HG03342 (cell line): ENCODE data around the gene M6PR.
A peak's percentile ranks its signal among the peaks of the same experiment; 100 is the strongest.
"Not testable (repeated sequence)": the region's sequence is repeated elsewhere in the genome, so short reads cannot be mapped to it uniquely, and the experiment has no call there.

Source experiments
- ATAC-seq: cut with Tn5 transposase; IDR thresholded peaks from one replicate; pipeline ENCODE4 v1.9.1; 2021; ENCODE audit warnings: mild to moderate bottlenecking, moderate library complexity; ENCODE audit not compliant: unreplicated experiment

M6PR gene

DNA sequence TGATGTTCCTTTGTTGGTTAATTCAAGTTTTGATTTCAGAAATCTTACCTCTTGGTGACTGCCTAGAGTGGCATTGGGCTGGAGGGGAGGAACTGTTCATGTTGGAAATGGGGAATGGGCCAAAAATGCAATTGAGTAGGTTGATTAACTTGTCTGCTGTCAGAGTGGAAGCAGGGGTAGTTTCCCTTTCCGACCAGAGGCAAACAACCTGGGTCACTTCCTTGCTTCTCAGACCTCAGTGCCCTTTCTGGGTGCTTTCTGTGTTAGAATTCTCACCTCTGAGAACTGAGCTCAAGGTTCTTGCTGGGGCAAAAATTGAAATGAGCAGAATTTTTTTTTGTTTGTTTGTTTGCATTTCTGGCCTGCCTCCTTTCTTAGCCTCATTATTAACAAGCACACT, 2.3 kb upstream of the M6PR start:
- no peak for ATAC-seq

- no peak for ATAC-seq
Measured at GRCh38 chr12:8950702-8951478, 1.4 kb upstream of the M6PR start.

DNA sequence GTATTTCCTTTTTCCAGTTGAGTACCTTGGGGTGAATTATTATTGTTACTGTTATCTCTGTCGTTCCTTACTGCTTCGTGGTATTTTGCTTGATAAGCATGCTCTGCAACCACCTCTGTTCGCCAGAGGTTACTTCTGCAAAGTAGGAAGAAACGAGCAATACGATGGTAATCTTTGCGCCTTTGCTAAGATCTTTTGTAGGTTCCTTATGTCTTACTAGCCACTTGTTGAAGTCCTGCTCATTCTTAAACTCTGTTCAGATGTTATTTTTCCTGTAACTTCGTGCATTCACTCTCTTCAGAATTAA, 729 bp upstream of the M6PR start:
- peak; percentile 14 for ATAC-seq

DNA sequence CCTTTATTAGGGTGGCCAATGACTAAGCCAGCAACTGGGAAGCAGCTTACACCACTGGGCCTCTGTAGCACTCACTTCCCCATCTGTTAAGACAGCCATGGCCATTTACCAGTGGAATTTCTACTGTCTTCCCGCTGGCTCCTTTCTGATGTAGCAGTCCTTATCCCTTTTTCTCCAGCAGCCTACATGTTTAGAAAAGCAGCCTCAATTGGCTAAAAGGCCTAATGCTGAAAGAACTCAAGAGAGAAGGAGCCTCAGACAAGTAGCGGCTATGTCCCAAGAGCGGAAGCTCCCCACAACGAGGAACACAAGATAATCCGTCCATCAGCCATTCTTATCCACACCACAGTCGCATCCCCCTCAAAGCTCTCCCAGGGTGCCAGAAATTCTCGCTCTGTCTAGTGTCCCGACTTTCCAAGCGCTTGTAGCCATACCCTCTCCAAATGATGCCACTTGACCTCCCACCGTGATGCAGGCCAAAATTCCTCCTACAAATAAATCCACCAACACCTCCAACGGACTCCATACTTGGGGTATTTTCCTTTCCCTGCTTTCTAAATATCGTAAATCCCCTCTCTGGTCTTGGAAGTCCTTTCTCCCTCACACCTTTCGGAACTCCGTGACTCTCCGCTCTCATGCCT, 624 bp downstream of the M6PR start:
- ATAC-seq = no peak

DNA sequence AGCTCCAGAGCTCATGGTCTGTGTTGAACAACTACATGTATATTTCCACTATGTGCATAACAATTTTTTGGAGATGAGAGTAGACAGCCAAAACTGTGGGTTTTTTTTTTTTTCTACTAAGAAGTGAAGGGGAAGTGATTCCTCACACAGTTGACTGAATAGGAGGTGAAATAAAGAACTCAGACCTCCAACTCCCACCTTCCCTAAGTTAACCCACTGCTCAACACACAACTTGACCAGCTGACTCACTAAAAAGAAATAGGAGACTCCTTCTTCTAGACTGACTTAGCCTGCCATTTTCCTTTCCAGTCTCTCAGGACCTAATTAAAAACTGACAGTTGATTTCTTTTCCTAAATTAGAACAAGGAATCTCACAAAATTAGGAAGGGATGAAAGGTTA, 1.7 kb downstream of the M6PR start:
- ATAC-seq = no peak

DNA sequence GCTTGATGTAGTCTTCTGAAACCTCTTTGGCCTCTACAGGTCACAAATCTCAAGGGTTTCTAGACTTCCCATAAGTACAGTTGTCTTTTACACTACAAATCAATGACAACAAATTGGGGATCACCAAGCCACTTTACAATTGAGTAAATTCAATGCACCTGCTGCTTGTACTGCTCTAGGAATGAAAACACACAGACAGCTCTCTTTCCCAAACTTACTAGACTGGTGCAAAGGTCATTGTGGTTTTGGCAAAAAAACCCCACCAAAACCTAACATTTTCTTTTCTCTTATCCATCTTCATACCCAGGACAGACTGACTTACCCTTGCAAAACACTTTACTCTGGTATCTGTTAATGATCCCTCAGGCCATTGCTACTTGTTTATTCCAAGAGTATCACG, 2.7 kb downstream of the M6PR start:
- no peak for ATAC-seq

DNA sequence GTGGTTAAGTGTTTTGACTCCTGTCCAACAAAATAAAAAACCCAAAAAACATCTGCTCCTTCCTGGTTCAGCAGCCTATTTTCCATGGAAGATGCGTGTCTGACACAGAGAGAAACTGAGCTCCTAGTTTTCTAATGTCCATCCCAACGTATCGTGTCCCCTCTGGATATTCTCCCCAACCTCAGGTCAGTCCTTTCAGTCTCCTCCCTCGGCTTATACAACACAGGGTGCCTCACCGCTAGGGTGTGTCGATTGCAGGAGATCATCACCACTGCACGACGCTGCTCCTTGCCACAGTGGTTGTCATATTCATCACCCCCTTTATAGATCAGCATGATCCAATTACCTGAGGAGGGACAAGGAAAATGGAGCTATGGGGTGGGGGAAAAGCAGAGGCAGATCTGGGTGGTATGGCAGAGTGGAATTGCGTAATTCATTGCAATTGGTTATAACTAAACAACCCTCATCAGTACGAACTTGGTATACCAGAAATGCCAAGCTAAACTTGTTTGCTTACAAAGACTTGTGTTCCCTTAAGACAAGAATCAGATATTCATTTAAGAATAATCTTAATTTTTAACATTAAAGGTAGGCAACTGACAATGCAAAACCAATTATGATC, 5.8 kb downstream of the M6PR start:
- no peak for ATAC-seq

DNA sequence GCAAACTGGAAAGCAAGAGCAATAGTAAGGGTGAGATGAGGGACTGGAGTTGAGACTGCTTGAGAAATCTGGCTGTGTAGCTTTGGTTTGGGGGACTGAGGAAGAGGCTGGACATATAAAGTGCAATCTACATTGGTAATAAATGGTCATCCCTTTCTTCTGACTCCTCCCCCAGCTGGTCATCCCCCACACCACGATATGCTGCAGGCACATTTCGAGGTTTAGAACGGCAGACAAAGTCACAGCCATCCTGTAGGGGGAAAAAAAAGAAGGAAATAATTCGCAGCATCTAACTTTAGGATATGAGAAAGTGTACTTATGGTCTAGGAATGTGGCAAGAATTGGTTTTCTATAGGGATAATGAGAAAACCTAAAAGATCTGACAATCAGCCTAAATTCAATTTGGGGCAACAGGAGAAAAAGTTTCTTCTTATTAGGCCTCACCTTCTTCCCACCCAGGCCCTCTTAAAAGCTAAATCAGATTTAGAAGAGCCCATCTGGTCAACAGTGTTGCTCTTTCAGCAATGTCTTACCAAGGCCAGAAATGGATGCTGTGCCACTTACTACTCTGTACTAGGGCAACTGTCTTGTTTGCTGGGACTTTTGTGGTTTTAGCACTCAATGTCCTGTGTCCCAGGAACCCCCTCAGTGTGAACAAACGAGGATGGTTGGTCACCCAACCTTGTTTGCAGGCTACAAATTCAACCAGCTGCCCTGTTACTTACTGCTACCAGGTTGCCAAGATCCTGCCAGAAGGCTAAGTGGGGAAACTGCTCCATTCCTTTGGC, 7.6 kb downstream of the M6PR start:
- no peak for ATAC-seq

GRCh38 chr12:8937842-8938442, 11.5 kb downstream of the M6PR start:
- ATAC-seq = not testable (repeated sequence)

DNA sequence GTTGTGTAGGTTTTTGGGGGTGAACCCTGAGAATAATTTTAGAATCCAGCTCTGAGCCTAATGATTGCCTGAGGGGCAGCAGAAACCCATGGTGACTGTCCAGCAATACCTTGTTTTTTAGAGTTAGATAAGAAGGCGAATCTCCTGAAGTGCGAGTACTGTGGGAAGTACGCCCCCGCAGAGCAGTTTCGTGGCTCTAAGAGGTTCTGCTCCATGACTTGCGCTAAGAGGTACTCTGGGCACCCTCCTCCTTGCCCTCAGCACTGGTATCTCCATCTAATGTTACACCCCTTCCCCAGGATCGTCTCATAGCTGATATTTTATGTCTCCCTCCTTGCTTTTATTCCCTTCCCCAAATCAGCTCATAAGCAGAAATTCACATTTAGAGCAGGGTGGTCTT, 12.7 kb downstream of the M6PR start:
- ATAC-seq = no peak

DNA sequence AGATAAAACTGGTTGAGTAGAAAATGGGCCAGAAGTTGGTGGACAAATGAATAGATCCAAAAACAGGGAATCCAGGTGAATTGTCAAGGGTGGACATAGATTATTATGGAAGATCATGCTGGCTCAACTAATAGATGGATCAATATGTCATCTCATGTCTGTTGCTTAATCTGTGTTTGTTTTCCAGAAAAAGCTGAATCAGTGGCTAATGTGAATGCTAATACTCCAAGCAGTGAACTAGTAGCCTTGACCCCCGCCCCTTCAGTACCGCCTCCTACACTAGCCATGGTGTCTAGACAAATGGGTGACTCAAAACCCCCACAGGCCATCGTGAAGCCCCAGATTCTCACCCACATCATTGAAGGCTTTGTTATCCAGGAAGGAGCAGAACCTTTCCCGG, 15.4 kb downstream of the M6PR start:
- ATAC-seq = not testable (repeated sequence)

DNA sequence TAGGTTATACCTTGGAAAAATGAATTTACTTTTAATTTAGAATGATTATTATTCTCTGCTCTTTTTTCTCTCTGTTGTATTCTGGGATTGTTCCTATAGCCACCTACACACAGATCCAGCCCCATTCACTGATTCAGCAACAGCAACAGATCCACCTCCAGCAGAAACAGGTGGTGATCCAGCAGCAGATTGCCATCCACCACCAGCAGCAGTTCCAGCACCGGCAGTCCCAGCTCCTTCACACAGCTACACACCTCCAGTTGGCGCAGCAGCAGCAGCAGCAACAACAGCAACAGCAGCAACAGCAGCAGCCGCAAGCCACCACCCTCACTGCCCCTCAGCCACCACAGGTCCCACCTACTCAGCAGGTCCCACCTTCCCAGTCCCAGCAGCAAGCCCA, 17.0 kb downstream of the M6PR start:
- not testable (repeated sequence) for ATAC-seq

GRCh38 chr12:8930655-8931323, 18.7 kb downstream of the M6PR start:
- ATAC-seq = not testable (repeated sequence)

GRCh38 chr12:8922544-8922943, 26.9 kb downstream of the M6PR start:
- no peak for ATAC-seq

DNA sequence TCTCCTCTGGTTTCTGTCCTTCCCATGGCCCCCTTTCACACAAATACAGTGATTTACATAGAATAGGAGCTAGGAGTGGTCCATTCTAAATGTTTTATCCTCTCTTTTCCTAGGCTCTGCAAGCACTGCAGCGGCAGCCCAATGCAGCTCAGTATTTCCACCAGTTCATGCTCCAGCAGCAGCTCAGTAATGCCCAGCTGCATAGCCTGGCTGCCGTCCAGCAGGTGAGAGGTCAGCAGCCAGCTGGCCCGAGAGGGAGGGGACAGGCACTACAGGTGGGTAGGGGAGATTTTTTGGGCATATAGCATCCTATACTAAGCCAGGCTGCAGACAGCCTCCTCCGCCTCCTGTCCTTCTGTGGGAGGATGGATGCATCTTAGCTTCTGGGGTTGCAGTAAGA, 29.8 kb downstream of the M6PR start:
- ATAC-seq = not testable (repeated sequence)

- ATAC-seq = no peak
Measured at GRCh38 chr12:8917751-8918150, 31.7 kb downstream of the M6PR start.

DNA sequence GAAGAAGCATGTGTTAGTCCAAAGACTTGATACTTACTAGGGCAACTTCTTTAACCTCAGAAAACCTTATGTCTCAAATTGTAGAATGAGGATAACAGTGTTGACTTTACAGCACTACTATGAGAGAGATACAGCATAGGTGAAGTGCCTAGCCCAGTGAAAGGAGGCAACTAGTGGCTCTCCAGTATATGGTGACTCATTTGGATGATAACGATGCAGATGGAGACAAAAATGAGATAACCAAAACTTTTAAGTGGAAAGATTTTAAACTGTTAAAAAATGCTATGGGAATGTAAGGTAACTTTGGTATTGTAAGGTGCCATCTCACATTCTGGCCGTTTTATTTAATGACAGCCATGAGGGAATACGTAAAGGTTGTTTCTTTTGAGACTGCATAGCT, 32.4 kb downstream of the M6PR start:
- ATAC-seq = no peak

GRCh38 chr12:8916154-8916553, 33.3 kb downstream of the M6PR start:
- ATAC-seq = no peak

- ATAC-seq = peak; percentile 77
Measured at GRCh38 chr12:8914716-8915526, 34.5 kb downstream of the M6PR start.
